Liver (tissue), 9 donors: ENCODE measurements around the gene PGS1. TPM values are rescaled to one million over a fixed set of nuclear protein-coding genes. Genes with fewer than 3 reads are reported as not detected.
"Not testable (repeated sequence)": the region's sequence is repeated elsewhere in the genome, so short reads cannot be mapped to it uniquely, and the experiment has no call there.

Experiments
- DNase-seq: peaks from one replicate; pipeline ENCODE4 v3.0.0-alpha.2; 2017; ENCODE audit warnings: low spot score
- H3K27ac ChIP-seq, 2 donors: one replicate each; pipeline ENCODE4 v1.7.0; 2013; ENCODE audit warnings: inconsistent platforms in 2 of 2, low read length in 2 of 2, control low read depth in 1 of 2, low read depth in 1 of 2, mild to moderate bottlenecking in 1 of 2
- H3K27me3 ChIP-seq, 4 donors: one replicate each; pipeline versions ENCODE4 v1.6.1 to v1.7.0; 2013; ENCODE audit warnings: low read length in 3 of 4, inconsistent platforms in 1 of 4, mild to moderate bottlenecking in 1 of 4, moderate library complexity in 1 of 4; ENCODE audit not compliant: control insufficient read depth in 4 of 4, insufficient read depth in 4 of 4
- H3K36me3 ChIP-seq, 4 donors: one replicate each; pipeline versions ENCODE4 v1.6.1 to v1.7.0; 2013; ENCODE audit warnings: low read length in 3 of 4, mild to moderate bottlenecking in 3 of 4, low read depth in 1 of 4, moderate library complexity in 1 of 4; ENCODE audit not compliant: control insufficient read depth in 4 of 4, insufficient read depth in 3 of 4
- H3K4me1 ChIP-seq, 4 donors: one replicate each; pipeline versions ENCODE4 v1.6.1 to v1.7.0; 2013; ENCODE audit warnings: low read length in 3 of 4, mild to moderate bottlenecking in 3 of 4, moderate library complexity in 1 of 4; ENCODE audit not compliant: control insufficient read depth in 4 of 4, insufficient read depth in 4 of 4
- H3K4me3 ChIP-seq, 3 donors: one replicate each; pipeline versions ENCODE4 v1.6.1 to v1.7.0; 2013; ENCODE audit warnings: low read length in 3 of 3, control low read depth in 1 of 3, low read depth in 1 of 3, mild to moderate bottlenecking in 1 of 3
- H3K9ac ChIP-seq, 2 donors: one replicate each; pipeline ENCODE4 v1.7.0; 2013; ENCODE audit warnings: low read length in 2 of 2, mild to moderate bottlenecking in 2 of 2, moderate library complexity in 2 of 2, control low read depth in 1 of 2, low read depth in 1 of 2
- H3K9me3 ChIP-seq, 4 donors: one replicate each; pipeline versions ENCODE4 v1.6.1 to v1.7.0; 2013; ENCODE audit warnings: low read length in 3 of 4; ENCODE audit not compliant: control insufficient read depth in 4 of 4
- ATF3 ChIP-seq: IDR thresholded peaks from 2 replicates; pipeline ENCODE4 v1.6.1; 2016; ENCODE audit warnings: antibody characterized with exemption
- CTCF ChIP-seq: fragments of 150-350 bp; IDR thresholded peaks from 2 replicates; pipeline ENCODE4 v1.5.1; 2017; ENCODE audit warnings: improper control_type of control experiment, low read depth, low read length; ENCODE audit not compliant: missing input control
- EGR1 ChIP-seq, 2 donors: IDR thresholded peaks; 2 replicates each; pipeline ENCODE4 v1.6.1; 2016 to 2018; ENCODE audit warnings: antibody characterized with exemption in 2 of 2, low read depth in 2 of 2
- GABPA ChIP-seq, 2 donors: IDR thresholded peaks in 1 of 2; conservative IDR thresholded peaks in 1 of 2; 2 replicates each; pipeline ENCODE4 v1.6.1; 2016; ENCODE audit warnings: antibody characterized with exemption in 2 of 2, mild to moderate bottlenecking in 1 of 2, moderate library complexity in 1 of 2
- HNF4A ChIP-seq, 2 donors: conservative IDR thresholded peaks; 2 replicates each; pipeline ENCODE4 v1.6.1; 2016; ENCODE audit warnings: antibody characterized with exemption in 2 of 2, mild to moderate bottlenecking in 2 of 2
- HNF4G ChIP-seq: IDR thresholded peaks from 2 replicates; pipeline ENCODE4 v1.6.1; 2016; ENCODE audit warnings: antibody characterized with exemption
- JUND ChIP-seq, 2 donors: IDR thresholded peaks; 2 replicates each; pipeline ENCODE4 v1.6.1; 2016; ENCODE audit warnings: antibody characterized with exemption in 2 of 2
- RAD21 ChIP-seq, 2 donors: IDR thresholded peaks; 2 replicates each; pipeline ENCODE4 v1.6.1; 2016; ENCODE audit warnings: antibody characterized with exemption in 2 of 2, mild to moderate bottlenecking in 2 of 2
- RXRA ChIP-seq, 2 donors: IDR thresholded peaks; 2 replicates each; pipeline ENCODE4 v1.6.1; 2017 to 2018; ENCODE audit warnings: antibody characterized with exemption in 2 of 2, mild to moderate bottlenecking in 1 of 2
- SP1 ChIP-seq: IDR thresholded peaks from 2 replicates; pipeline ENCODE4 v1.6.1; 2018; ENCODE audit warnings: antibody characterized with exemption, mild to moderate bottlenecking
- TAF1 ChIP-seq: conservative IDR thresholded peaks from 2 replicates; pipeline ENCODE4 v1.6.1; 2016; ENCODE audit warnings: antibody characterized with exemption, mild to moderate bottlenecking
- ZBTB33 ChIP-seq: IDR thresholded peaks from 2 replicates; pipeline ENCODE4 v1.6.1; 2016; ENCODE audit warnings: antibody characterized with exemption
- WGBS: extraction: QIAGEN DNeasy Blood & Tissue Kit; methylation state at CpG from one replicate; pipeline ENCODE4 v1.1.7; 2013; 5-methylcytosine and 5-hydroxymethylcytosine counted together
- polyA plus RNA-seq, 2 donors: library from polyadenylated mRNA; stranded (reverse) in 1 of 2; unstranded in 1 of 2; fragments of 200-250 nt in 1 of 2; fragments of >200 nt in 1 of 2; fragmentation: Nextera tagmentation in 1 of 2; extraction: Ambion mirVana in 1 of 2; gene quantifications; one replicate each; pipeline versions ENCODE4 v1.2.1 to v1.2.3, GENCODE V29; 2013 to 2015
- total RNA-seq, 2 donors: library from RNA; depleted of rRNA; stranded (reverse); fragments of >200 nt; gene quantifications; one replicate each; pipeline ENCODE4 v1.2.3, GENCODE V29; 2014
- donor health status: healthy.
- donor health status: healthy.
- donor health status: healthy.
- donor health status: healthy.
- donor health status: healthy.

PGS1 gene
- total and polyA plus RNA-seq, 4 donors: 8.1 to 24.1 (median 12.2) TPM

- TF ChIP-seq ATF3: no peak
- no peak for TF ChIP-seq RXRA (IDR thresholded peaks at IDR 0.05)
- TF ChIP-seq HNF4G: no peak
- TF ChIP-seq HNF4A (conservative IDR thresholded peaks at IDR 0.05): no peak
- no peak for TF ChIP-seq SP1
- no peak for TF ChIP-seq RAD21 (IDR thresholded peaks at IDR 0.05)
- no peak for TF ChIP-seq EGR1 (IDR thresholded peaks at IDR 0.05; ENCODE audit: low read depth in 2 of 2)
- no peak for TF ChIP-seq TAF1
These were observed 83.7 kb downstream of the PGS1 start (continued) for GRCh38 chr17:78462148-78462547.

- WGBS: 78% methylated on average over 19 of the region's 19 CpGs
- H3K9ac ChIP-seq, H3K9me3 ChIP-seq, H3K27ac ChIP-seq, DNase-seq, H3K27me3 ChIP-seq, H3K4me3 ChIP-seq, H3K4me1 ChIP-seq, H3K36me3 ChIP-seq: not testable (repeated sequence)
These were observed 87.8 kb downstream of the PGS1 start for GRCh38 chr17:78466109-78466785.

GRCh38 chr17:78466786-78467715 lies 88.6 kb downstream of the PGS1 start:
- H3K27ac ChIP-seq: no peak overlapping the region
- WGBS: 92% methylated on average over 26 of the region's 26 CpGs
- DNase-seq: no peak

More at GRCh38 chr17:78466786-78467715, 88.6 kb downstream of the PGS1 start:
- H3K4me1 ChIP-seq: no peaks in the 10 kb centered on the region
- peaks cover 0 to 2% (median 0%) of the 10 kb centered on the region in 4 donors for H3K27me3 ChIP-seq
- TF ChIP-seq TAF1 (no peak), GABPA (IDR thresholded peaks at IDR 0.05 in 1 of 2, conservative IDR thresholded peaks at IDR 0.05 in 1 of 2) (no peak), RXRA (IDR thresholded peaks at IDR 0.05) (no peak), HNF4G (no peak), CTCF (no peak), ZBTB33 (no peak), EGR1 (IDR thresholded peaks at IDR 0.05; ENCODE audit: low read depth in 2 of 2) (no peak), JUND (IDR thresholded peaks at IDR 0.05) (no peak)
- H3K4me3 ChIP-seq: no peak overlapping the region
- H3K9me3 ChIP-seq: peaks cover 0 to 2% (median 0%) of the 10 kb centered on the region in 4 donors
- no peaks in the 10 kb centered on the region for H3K36me3 ChIP-seq
- H3K9ac ChIP-seq: no peak overlapping the region
